BJ (cell line): ENCODE data around the gene PHKA2. TPM values are rescaled to one million over a fixed set of nuclear protein-coding genes. Genes with fewer than 3 reads are reported as not detected.

Source experiments
- polyA plus RNA-seq: library from polyadenylated mRNA; depleted of rRNA; stranded (reverse); fragments of >200 nt; gene quantifications from 2 replicates; pipeline ENCODE4 v1.2.3, GENCODE V29; 2011; rRNA removed
- small RNA-seq: library from RNA; depleted of rRNA; stranded (forward); fragments of <200 nt; gene quantifications from one replicate; pipeline ENCODE3, GENCODE V24; 2012; ENCODE audit warnings: low replicate concordance, low read depth; ENCODE audit not compliant: insufficient read length

Gene PHKA2
- polyA plus RNA-seq, 1 experiment, result 23.1 TPM

Small RNAs within 50 kb of the gene (small RNA-seq; reads per million reads assigned to genes)
- not detected for gene RN7SL48P

Other genes with a start within 250 kb of the PHKA2 start
- 0.05 and 0.07 TPM in 2 replicates for gene ADGRG2, start 138.4 kb upstream of the PHKA2 start, polyA plus RNA-seq